Stomach (tissue), 4 donors: ENCODE measurements around the gene DDC.

ENCODE experiments used
- EP300 ChIP-seq: sonication (generic); formaldehyde crosslinking; IDR thresholded peaks from one replicate; pipeline ENCODE4 v1.6.1; 2017; ENCODE audit warnings: antibody characterized with exemption
- POLR2A ChIP-seq, 4 donors: fragments of 450-650 bp; IDR thresholded peaks; one replicate each; pipeline ENCODE4 v1.6.1; 2016; ENCODE audit warnings: antibody characterized with exemption in 4 of 4, control low read depth in 2 of 4, mild to moderate bottlenecking in 1 of 4, moderate library complexity in 1 of 4
- POLR2AphosphoS5 ChIP-seq, 3 donors: sonication (generic); formaldehyde crosslinking; IDR thresholded peaks; one replicate each; pipeline ENCODE4 v1.6.1; 2016; ENCODE audit warnings: antibody characterized with exemption in 3 of 3
- TF ChIP-seq, protein P1 (sequence below), 7 experiments: fragments of 450-650 bp in 4 of 7; fragments of 200-600 bp in 3 of 7; sonication (generic) in 3 of 7; IDR thresholded peaks; one replicate each; pipeline ENCODE4 v1.5.1; 2016 to 2019; ENCODE audit warnings: antibody characterized with exemption in 7 of 7, control low read depth in 2 of 7, mild to moderate bottlenecking in 1 of 7

GRCh38 chr7:50565977-50566376 lies 772 bp upstream of the DDC start:
- TF ChIP-seq, protein P1, sequence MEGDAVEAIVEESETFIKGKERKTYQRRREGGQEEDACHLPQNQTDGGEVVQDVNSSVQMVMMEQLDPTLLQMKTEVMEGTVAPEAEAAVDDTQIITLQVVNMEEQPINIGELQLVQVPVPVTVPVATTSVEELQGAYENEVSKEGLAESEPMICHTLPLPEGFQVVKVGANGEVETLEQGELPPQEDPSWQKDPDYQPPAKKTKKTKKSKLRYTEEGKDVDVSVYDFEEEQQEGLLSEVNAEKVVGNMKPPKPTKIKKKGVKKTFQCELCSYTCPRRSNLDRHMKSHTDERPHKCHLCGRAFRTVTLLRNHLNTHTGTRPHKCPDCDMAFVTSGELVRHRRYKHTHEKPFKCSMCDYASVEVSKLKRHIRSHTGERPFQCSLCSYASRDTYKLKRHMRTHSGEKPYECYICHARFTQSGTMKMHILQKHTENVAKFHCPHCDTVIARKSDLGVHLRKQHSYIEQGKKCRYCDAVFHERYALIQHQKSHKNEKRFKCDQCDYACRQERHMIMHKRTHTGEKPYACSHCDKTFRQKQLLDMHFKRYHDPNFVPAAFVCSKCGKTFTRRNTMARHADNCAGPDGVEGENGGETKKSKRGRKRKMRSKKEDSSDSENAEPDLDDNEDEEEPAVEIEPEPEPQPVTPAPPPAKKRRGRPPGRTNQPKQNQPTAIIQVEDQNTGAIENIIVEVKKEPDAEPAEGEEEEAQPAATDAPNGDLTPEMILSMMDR (IDR thresholded peaks at IDR 0.05) = no peak
- TF ChIP-seq POLR2AphosphoS5 (IDR thresholded peaks at IDR 0.05) = no peak
- TF ChIP-seq POLR2A (IDR thresholded peaks at IDR 0.05) = no peak
- TF ChIP-seq EP300 = no peak
